Activated CD8-positive, alpha-beta memory T cell treated with anti-CD3 and anti-CD28 coated beads, Interleukin-2, amount 50 U/mL, for 24 hours (primary cell): ENCODE measurements around the gene C1QTNF12.

ENCODE experiments used
- DNase-seq: peaks from one replicate; pipeline ENCODE4 v3.0.0-alpha.2; 2020; ENCODE audit errors: extremely low read depth

The C1QTNF12 gene

GRCh38 chr1:1213345-1214265 is 32.9 kb downstream of the C1QTNF12 start, which contains the start of gene TNFRSF4:
TNFRSF4 (minus strand) TSS chr1:1214153; CDS start chr1:1214127, 26 bp downstream.
- no peak for DNase-seq

GRCh38 chr1:1212780-1213344 is 33.7 kb downstream of the C1QTNF12 start:
- DNase-seq = no peak

GRCh38 chr1:1211541-1212441 is 34.7 kb downstream of the C1QTNF12 start:
- no peak for DNase-seq

- no peak for DNase-seq
These were observed 35.6 kb downstream of the C1QTNF12 start for GRCh38 chr1:1210726-1211540.

- no peak for DNase-seq
These were observed 37.6 kb downstream of the C1QTNF12 start for GRCh38 chr1:1208713-1209433.

- no peak for DNase-seq
These were observed 39.0 kb downstream of the C1QTNF12 start for GRCh38 chr1:1207571-1207892.

- no peak for DNase-seq
These were observed 39.5 kb downstream of the C1QTNF12 start for GRCh38 chr1:1206966-1207531.

GRCh38 chr1:1206376-1206965 is 40.1 kb downstream of the C1QTNF12 start, which contains the start of gene TNFRSF18:
TNFRSF18 (minus strand) TSS chr1:1206592; CDS start chr1:1206571, 21 bp downstream.
- DNase-seq = no peak

- no peak for DNase-seq
These were observed 40.6 kb downstream of the C1QTNF12 start for GRCh38 chr1:1205769-1206375.

- no peak for DNase-seq
These were observed 41.3 kb downstream of the C1QTNF12 start for GRCh38 chr1:1204998-1205768.

GRCh38 chr1:1204425-1204920 is 42.0 kb downstream of the C1QTNF12 start:
- no peak for DNase-seq

- DNase-seq = no peak
These were observed 42.7 kb downstream of the C1QTNF12 start for GRCh38 chr1:1203561-1204424.

GRCh38 chr1:1202831-1203560 is 43.5 kb downstream of the C1QTNF12 start:
- DNase-seq = no peak

- peak; percentile 58 for DNase-seq
These were observed 45.4 kb downstream of the C1QTNF12 start for GRCh38 chr1:1200876-1201810.
